ENCODE results near the gene DOC2A.

DOC2A gene

GRCh38 chr16:29993191-29993902, 17.5 kb downstream of the DOC2A start:
- H3K27ac ChIP-seq (ENCODE audit: low read depth, low read length) = no peak overlapping the region
- no peak overlapping the region for H3K4me3 ChIP-seq (ENCODE audit: low read depth in 1 of 2, low read length in 2 of 2)
- peaks cover 40% of the 10 kb centered on the region for H3K36me3 ChIP-seq (ENCODE audit: insufficient read depth, low read length)
- H3K9ac ChIP-seq (ENCODE audit: low read length) = no peak overlapping the region
- peaks cover 19% of the 10 kb centered on the region for H3K4me1 ChIP-seq (ENCODE audit: insufficient read depth, low read length)
- H3K9me3 ChIP-seq (ENCODE audit: low read length) = no peaks in the 10 kb centered on the region
- H3K27me3 ChIP-seq (ENCODE audit: control insufficient read depth in 1 of 2, insufficient read depth in 2 of 2, low read length in 2 of 2) = no peaks in the 10 kb centered on the region

GRCh38 chr16:29992344-29992967, 18.4 kb downstream of the DOC2A start:
- H3K36me3 ChIP-seq (ENCODE audit: insufficient read depth, low read length) = peaks cover 46% of the 10 kb centered on the region
- peaks cover 19% of the 10 kb centered on the region for H3K4me1 ChIP-seq (ENCODE audit: insufficient read depth, low read length)
- H3K9ac ChIP-seq (ENCODE audit: low read length) = no peak overlapping the region
- H3K4me3 ChIP-seq (ENCODE audit: low read depth in 1 of 2, low read length in 2 of 2) = no peak overlapping the region
- no peak overlapping the region for H3K27ac ChIP-seq (ENCODE audit: low read depth, low read length)
- no peaks in the 10 kb centered on the region for H3K9me3 ChIP-seq (ENCODE audit: low read length)
- no peaks in the 10 kb centered on the region for H3K27me3 ChIP-seq (ENCODE audit: control insufficient read depth in 1 of 2, insufficient read depth in 2 of 2, low read length in 2 of 2)

GRCh38 chr16:29991571-29991904, 19.3 kb downstream of the DOC2A start:
- H3K27me3 ChIP-seq (ENCODE audit: control insufficient read depth in 1 of 2, insufficient read depth in 2 of 2, low read length in 2 of 2) = no peaks in the 10 kb centered on the region
- H3K4me3 ChIP-seq (ENCODE audit: low read depth in 1 of 2, low read length in 2 of 2) = no peak overlapping the region
- no peaks in the 10 kb centered on the region for H3K9me3 ChIP-seq (ENCODE audit: low read length)
- peaks cover 12% of the 10 kb centered on the region for H3K4me1 ChIP-seq (ENCODE audit: insufficient read depth, low read length)
- no peak overlapping the region for H3K27ac ChIP-seq (ENCODE audit: low read depth, low read length)
- no peak overlapping the region for H3K9ac ChIP-seq (ENCODE audit: low read length)
- peaks cover 50% of the 10 kb centered on the region for H3K36me3 ChIP-seq (ENCODE audit: insufficient read depth, low read length)

DNA sequence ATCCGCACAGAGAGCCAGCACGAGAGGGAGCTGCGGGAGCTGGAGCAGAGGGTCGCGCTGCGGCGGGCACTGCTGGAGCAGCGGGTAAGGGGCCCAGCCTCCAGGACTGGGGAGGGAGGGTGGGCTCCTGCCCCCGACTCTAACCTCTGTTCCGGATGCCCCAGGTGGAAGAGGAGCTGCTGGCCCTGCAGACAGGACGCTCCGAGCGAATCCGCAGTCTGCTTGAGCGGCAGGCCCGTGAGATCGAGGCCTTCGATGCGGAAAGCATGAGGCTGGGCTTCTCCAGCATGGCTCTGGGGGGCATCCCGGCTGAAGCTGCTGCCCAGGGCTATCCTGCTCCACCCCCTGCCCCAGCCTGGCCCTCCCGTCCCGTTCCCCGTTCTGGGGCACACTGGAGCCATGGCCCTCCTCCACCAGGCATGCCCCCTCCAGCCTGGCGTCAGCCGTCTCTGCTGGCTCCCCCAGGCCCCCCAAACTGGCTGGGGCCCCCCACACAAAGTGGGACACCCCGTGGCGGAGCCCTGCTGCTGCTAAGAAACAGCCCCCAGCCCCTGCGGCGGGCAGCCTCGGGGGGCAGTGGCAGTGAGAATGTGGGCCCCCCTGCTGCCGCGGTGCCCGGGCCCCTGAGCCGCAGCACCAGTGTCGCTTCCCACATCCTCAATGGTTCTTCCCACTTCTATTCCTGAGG, 19.8 kb downstream of the DOC2A start:
- Histone ChIP-seq H3K9ac (ENCODE audit: low read length) (no peak overlapping the region), H3K4me3 (ENCODE audit: low read depth in 1 of 2, low read length in 2 of 2) (no peak overlapping the region), H3K4me1 (ENCODE audit: insufficient read depth, low read length) (peaks cover 11% of the 10 kb centered on the region), H3K27me3 (ENCODE audit: control insufficient read depth in 1 of 2, insufficient read depth in 2 of 2, low read length in 2 of 2) (no peaks in the 10 kb centered on the region), H3K27ac (ENCODE audit: low read depth, low read length) (no peak overlapping the region), H3K36me3 (ENCODE audit: insufficient read depth, low read length) (peaks cover 55% of the 10 kb centered on the region), H3K9me3 (ENCODE audit: low read length) (no peaks in the 10 kb centered on the region)

DNA sequence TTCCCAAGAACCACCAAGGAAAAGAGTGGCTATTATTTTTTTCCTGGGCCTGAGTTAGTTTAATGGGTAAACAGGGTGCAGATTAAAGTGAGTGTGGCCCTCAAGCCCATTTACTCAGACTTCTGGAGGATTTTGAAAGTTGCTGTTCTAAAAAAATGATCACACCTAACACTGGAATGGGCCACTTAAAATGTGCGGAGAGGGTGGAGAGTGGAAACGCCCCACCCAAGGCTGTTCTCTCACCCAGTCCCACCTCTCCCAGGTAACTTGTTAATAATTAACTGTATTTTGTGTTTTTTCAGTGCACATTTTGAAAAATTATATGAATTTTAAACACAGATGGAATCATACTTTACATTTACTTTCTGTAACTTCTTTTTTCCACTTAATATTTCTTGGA, 20.8 kb downstream of the DOC2A start:
- H3K4me3 ChIP-seq (ENCODE audit: low read depth in 1 of 2, low read length in 2 of 2) = no peak overlapping the region

DNA sequence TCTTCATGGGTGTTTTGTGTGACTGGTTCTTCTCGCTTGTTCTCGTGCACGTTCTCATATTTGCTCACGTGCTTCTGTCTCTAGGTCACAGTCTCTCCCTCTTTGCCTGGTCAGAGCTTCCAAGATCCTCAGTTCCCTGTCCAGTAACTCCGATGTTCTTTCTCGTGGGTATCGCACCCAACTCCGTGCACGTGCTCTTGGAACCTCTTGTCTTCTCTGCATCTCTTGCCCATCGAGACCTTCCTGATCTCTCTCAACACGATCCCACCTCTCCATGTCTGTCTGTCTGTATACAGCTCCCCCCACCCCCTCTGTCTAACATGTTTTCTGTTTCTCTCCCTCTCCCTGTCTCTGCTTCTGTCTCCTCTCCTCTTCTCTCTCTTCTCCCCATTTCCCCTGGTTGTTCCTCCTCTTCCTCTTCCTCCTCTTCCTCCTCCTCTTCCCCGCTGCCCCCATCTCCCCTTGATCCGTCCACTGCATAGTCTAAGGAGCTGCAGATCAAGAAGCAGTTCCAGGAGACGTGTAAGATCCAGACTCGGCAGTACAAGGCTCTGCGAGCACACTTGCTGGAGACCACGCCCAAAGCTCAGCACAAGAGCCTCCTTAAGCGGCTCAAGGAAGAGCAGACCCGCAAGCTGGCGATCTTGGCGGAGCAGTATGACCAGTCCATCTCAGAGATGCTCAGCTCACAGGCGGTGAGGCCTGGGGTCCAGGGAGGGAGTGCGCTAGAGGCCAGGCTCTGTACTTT, 21.5 kb downstream of the DOC2A start:
- H3K36me3 ChIP-seq (ENCODE audit: insufficient read depth, low read length) = peaks cover 72% of the 10 kb centered on the region

More for the DNA sequence above, 20.8 kb downstream of the DOC2A start:
- Histone ChIP-seq H3K36me3 (ENCODE audit: insufficient read depth, low read length) (peaks cover 65% of the 10 kb centered on the region), H3K27ac (ENCODE audit: low read depth, low read length) (no peak overlapping the region), H3K27me3 (ENCODE audit: control insufficient read depth in 1 of 2, insufficient read depth in 2 of 2, low read length in 2 of 2) (no peaks in the 10 kb centered on the region), H3K9ac (ENCODE audit: low read length) (no peak overlapping the region), H3K4me1 (ENCODE audit: insufficient read depth, low read length) (peaks cover 11% of the 10 kb centered on the region), H3K9me3 (ENCODE audit: low read length) (no peaks in the 10 kb centered on the region)

DNA sequence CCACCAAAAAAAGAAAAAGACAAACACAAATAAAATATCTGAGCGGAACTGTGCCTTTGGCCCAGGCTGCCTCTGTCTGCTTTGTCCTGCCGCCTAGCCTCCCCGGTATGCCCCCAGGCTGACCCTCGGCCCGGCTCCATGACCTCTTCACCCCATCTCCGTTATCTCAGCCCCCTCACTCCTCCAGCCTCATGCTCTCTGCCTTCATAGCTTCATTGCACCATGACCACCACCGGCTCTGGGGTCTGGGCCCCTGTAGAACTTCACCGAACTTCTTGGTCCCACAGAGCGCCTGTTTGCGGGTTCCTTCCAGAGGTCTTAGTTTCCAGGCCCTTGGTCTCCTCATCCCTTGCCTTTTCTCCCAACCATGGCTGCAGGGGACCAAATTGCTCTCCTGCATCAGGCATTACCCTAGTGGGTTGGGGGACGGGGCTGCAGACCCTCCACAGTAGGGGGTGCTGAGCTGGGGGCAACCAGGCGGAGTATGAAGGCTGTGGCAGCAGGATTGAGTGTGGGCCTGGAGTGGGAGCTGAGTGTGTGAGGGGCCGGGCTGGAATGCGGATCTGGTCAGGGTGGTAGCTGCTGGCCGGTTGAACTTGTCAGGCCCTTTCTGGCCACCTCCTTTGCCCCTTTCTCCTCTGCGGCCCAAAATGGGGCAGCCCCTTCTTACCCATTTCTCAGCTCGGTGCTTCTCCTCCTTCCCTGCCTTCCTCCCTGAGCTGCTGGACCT, 22.3 kb downstream of the DOC2A start:
- Histone ChIP-seq H3K27me3 (ENCODE audit: control insufficient read depth in 1 of 2, insufficient read depth in 2 of 2, low read length in 2 of 2) (no peaks in the 10 kb centered on the region), H3K27ac (ENCODE audit: low read depth, low read length) (no peak overlapping the region), H3K36me3 (ENCODE audit: insufficient read depth, low read length) (peaks cover 80% of the 10 kb centered on the region), H3K4me3 (ENCODE audit: low read depth in 1 of 2, low read length in 2 of 2) (no peak overlapping the region), H3K9me3 (ENCODE audit: low read length) (no peaks in the 10 kb centered on the region), H3K9ac (ENCODE audit: low read length) (no peak overlapping the region), H3K4me1 (ENCODE audit: insufficient read depth, low read length) (no peaks in the 10 kb centered on the region)

More for the DNA sequence above, 21.5 kb downstream of the DOC2A start:
- Histone ChIP-seq H3K9ac (ENCODE audit: low read length) (no peak overlapping the region), H3K4me3 (ENCODE audit: low read depth in 1 of 2, low read length in 2 of 2) (no peak overlapping the region), H3K27ac (ENCODE audit: low read depth, low read length) (no peak overlapping the region), H3K9me3 (ENCODE audit: low read length) (no peaks in the 10 kb centered on the region), H3K27me3 (ENCODE audit: control insufficient read depth in 1 of 2, insufficient read depth in 2 of 2, low read length in 2 of 2) (no peaks in the 10 kb centered on the region), H3K4me1 (ENCODE audit: insufficient read depth, low read length) (peaks cover 4% of the 10 kb centered on the region)

GRCh38 chr16:29987371-29988085, 23.3 kb downstream of the DOC2A start:
- Histone ChIP-seq H3K36me3 (ENCODE audit: insufficient read depth, low read length) (peaks cover 80% of the 10 kb centered on the region), H3K4me1 (ENCODE audit: insufficient read depth, low read length) (no peaks in the 10 kb centered on the region), H3K4me3 (ENCODE audit: low read depth in 1 of 2, low read length in 2 of 2) (no peak overlapping the region), H3K9me3 (ENCODE audit: low read length) (no peaks in the 10 kb centered on the region), H3K27ac (ENCODE audit: low read depth, low read length) (no peak overlapping the region), H3K27me3 (ENCODE audit: control insufficient read depth in 1 of 2, insufficient read depth in 2 of 2, low read length in 2 of 2) (no peaks in the 10 kb centered on the region), H3K9ac (ENCODE audit: low read length) (no peak overlapping the region)

DNA sequence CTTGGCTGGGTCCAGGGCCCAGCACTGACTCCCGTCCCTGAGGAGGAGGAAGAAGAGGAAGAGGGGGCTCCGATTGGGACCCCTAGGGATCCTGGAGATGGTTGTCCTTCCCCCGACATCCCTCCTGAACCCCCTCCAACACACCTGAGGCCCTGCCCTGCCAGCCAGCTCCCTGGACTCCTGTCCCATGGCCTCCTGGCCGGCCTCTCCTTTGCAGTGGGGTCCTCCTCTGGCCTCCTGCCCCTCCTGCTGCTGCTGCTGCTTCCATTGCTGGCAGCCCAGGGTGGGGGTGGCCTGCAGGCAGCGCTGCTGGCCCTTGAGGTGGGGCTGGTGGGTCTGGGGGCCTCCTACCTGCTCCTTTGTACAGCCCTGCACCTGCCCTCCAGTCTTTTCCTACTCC, 23.9 kb downstream of the DOC2A start:
- Histone ChIP-seq H3K9me3 (ENCODE audit: low read length) (no peaks in the 10 kb centered on the region), H3K4me1 (ENCODE audit: insufficient read depth, low read length) (no peaks in the 10 kb centered on the region), H3K4me3 (ENCODE audit: low read depth in 1 of 2, low read length in 2 of 2) (no peak overlapping the region), H3K27me3 (ENCODE audit: control insufficient read depth in 1 of 2, insufficient read depth in 2 of 2, low read length in 2 of 2) (no peaks in the 10 kb centered on the region), H3K27ac (ENCODE audit: low read depth, low read length) (no peak overlapping the region), H3K9ac (ENCODE audit: low read length) (no peak overlapping the region), H3K36me3 (ENCODE audit: insufficient read depth, low read length) (peaks cover 82% of the 10 kb centered on the region)

GRCh38 chr16:29986231-29986630, 24.6 kb downstream of the DOC2A start:
- Histone ChIP-seq H3K4me1 (ENCODE audit: insufficient read depth, low read length) (no peaks in the 10 kb centered on the region), H3K27ac (ENCODE audit: low read depth, low read length) (no peak overlapping the region), H3K4me3 (ENCODE audit: low read depth in 1 of 2, low read length in 2 of 2) (no peak overlapping the region), H3K27me3 (ENCODE audit: control insufficient read depth in 1 of 2, insufficient read depth in 2 of 2, low read length in 2 of 2) (no peaks in the 10 kb centered on the region), H3K9me3 (ENCODE audit: low read length) (no peaks in the 10 kb centered on the region), H3K9ac (ENCODE audit: low read length) (no peak overlapping the region), H3K36me3 (ENCODE audit: insufficient read depth, low read length) (peaks cover 84% of the 10 kb centered on the region)
